Thyroid gland (tissue), 4 donors: ENCODE results near the gene PRSS38. TPM values are rescaled to one million over a fixed set of nuclear protein-coding genes. Genes with fewer than 3 reads are reported as not detected.
"Not testable (repeated sequence)": the region's sequence is repeated elsewhere in the genome, so short reads cannot be mapped to it uniquely, and the experiment has no call there.

Source experiments
- DNase-seq, 2 donors: peaks; one replicate each; pipeline ENCODE4 v3.0.0-alpha.2; 2019
- H3K27ac ChIP-seq, 3 donors: fragments of 200-600 bp; sonication (generic); 1 replicate in 2 of 3; 2 replicates in 1 of 3; pipeline ENCODE4 v1.5.1; 2016 to 2019; ENCODE audit warnings: mild to moderate bottlenecking in 1 of 3, moderate library complexity in 1 of 3
- H3K27me3 ChIP-seq: fragments of 200-600 bp; sonication (generic); one replicate; pipeline ENCODE4 v1.5.1; 2019
- H3K36me3 ChIP-seq, 2 donors: fragments of 200-600 bp; sonication (generic); one replicate each; pipeline ENCODE4 v1.5.1; 2016 to 2019
- H3K4me1 ChIP-seq, 2 donors: fragments of 200-600 bp; sonication (generic); one replicate each; pipeline ENCODE4 v1.5.1; 2017 to 2019
- H3K4me3 ChIP-seq, 3 donors: fragments of 200-600 bp; sonication (generic); replicated peaks in 1 of 3; 1 replicate in 2 of 3; 2 replicates in 1 of 3; pipeline ENCODE4 v1.5.1; 2016; ENCODE audit warnings: mild to moderate bottlenecking in 1 of 3
- H3K9me3 ChIP-seq: fragments of 200-600 bp; sonication (generic); one replicate; pipeline ENCODE4 v1.5.1; 2017
- POLR2A ChIP-seq, 2 donors: fragments of 450-650 bp; IDR thresholded peaks; one replicate each; pipeline ENCODE4 v1.6.1; 2017; ENCODE audit warnings: antibody characterized with exemption in 2 of 2, mild to moderate bottlenecking in 2 of 2, moderate library complexity in 1 of 2
- WGBS, 2 donors: methylation state at CpG; one replicate each; pipeline ENCODE4 v1.1.5; 2017; 5-methylcytosine and 5-hydroxymethylcytosine counted together
- intact Hi-C: fragments of 100-400 bp; cut with DNase I; formaldehyde crosslinking; loops from one replicate; pipeline ENCODE4 v1.15.1; 2023
- total RNA-seq, 4 donors: library from RNA; depleted of rRNA; stranded (reverse); fragments of >200 nt; gene quantifications; one replicate each; pipeline ENCODE4 v1.2.3, GENCODE V29; 2016
- TF ChIP-seq, protein P1 (sequence below), 6 experiments: fragments of 200-600 bp in 3 of 6; fragments of 450-650 bp in 3 of 6; sonication (generic) in 3 of 6; IDR thresholded peaks; one replicate each; pipeline ENCODE4 v1.5.1; 2016 to 2019; ENCODE audit warnings: antibody characterized with exemption in 6 of 6, mild to moderate bottlenecking in 2 of 6, inconsistent platforms in 1 of 6, moderate library complexity in 1 of 6

PRSS38 gene
- total RNA-seq, 4 donors from 2014 or later = not detected

DNA sequence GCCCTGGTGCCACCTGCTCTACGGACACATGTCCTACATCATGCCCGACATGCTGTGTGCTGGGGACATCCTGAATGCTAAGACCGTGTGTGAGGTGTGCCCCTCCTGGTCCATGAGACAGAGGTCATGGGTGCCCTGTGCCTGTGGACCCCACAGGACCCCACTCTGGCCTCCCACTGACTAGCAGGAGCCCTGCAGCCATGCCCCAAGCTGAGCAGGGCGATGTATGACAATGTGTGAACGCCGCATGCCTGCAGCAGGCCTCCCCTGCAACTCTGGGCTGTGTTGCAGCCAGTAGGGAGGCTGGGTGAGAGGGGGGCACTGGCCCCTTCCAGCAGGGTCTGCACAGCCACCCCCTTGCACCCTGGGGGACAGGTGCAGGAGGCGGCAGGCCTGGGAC is 30.0 kb downstream of the PRSS38 start:
- Histone ChIP-seq H3K4me1 (no peaks in the 10 kb centered on the region), H3K27ac (no peak overlapping the region), H3K9me3 (no peaks in the 10 kb centered on the region), H3K36me3 (no peaks in the 10 kb centered on the region), H3K27me3 (no peaks in the 10 kb centered on the region), H3K4me3 (no peak overlapping the region)
- WGBS, 2 donors = 93 to 95% methylated on average over 3 to 6 of the region's 7 CpGs
- TF ChIP-seq POLR2A (IDR thresholded peaks at IDR 0.05) = no peak
- TF ChIP-seq, protein P1, sequence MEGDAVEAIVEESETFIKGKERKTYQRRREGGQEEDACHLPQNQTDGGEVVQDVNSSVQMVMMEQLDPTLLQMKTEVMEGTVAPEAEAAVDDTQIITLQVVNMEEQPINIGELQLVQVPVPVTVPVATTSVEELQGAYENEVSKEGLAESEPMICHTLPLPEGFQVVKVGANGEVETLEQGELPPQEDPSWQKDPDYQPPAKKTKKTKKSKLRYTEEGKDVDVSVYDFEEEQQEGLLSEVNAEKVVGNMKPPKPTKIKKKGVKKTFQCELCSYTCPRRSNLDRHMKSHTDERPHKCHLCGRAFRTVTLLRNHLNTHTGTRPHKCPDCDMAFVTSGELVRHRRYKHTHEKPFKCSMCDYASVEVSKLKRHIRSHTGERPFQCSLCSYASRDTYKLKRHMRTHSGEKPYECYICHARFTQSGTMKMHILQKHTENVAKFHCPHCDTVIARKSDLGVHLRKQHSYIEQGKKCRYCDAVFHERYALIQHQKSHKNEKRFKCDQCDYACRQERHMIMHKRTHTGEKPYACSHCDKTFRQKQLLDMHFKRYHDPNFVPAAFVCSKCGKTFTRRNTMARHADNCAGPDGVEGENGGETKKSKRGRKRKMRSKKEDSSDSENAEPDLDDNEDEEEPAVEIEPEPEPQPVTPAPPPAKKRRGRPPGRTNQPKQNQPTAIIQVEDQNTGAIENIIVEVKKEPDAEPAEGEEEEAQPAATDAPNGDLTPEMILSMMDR (IDR thresholded peaks at IDR 0.05) = no peak
- DNase-seq = no peak
- intact Hi-C loops = no loop called here

DNA sequence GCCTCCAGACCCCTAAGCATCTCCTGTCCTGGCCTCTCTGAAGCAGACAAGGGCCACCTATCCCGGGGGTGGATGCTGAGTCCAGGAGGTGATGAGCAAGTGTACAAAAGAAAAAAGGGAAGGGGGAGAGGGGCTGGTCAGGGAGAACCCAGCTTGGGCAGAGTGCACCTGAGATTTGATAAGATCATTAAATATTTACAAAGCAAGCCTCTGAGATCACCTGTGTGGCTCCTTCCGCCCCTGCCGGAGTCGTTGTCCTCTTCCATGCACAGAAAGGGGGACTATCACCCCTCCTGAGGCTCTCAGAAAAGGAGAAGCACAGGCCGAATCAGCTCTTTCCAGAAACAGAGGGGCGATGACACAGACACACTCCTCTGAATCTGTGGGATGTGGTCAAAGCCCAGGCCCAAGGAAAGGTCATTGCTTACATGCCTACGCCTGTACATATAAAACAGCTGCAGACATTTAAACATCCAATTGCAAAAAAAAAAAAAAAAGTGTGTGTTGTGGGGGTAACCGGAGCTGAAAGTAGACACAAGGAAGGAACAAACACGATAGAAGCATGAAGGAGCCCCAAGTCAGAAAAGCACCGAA is 30.9 kb downstream of the PRSS38 start:
- no peak for DNase-seq
- TF ChIP-seq POLR2A (IDR thresholded peaks at IDR 0.05) = no peak
- TF ChIP-seq, protein P1 (IDR thresholded peaks at IDR 0.05) = no peak
- Histone ChIP-seq H3K9me3 (no peaks in the 10 kb centered on the region), H3K4me1 (no peaks in the 10 kb centered on the region), H3K4me3 (no peak overlapping the region), H3K36me3 (no peaks in the 10 kb centered on the region), H3K27me3 (no peaks in the 10 kb centered on the region), H3K27ac (no peak overlapping the region)
- WGBS, 2 donors = 53 to 60% methylated on average over 10 of the region's 10 CpGs
- intact Hi-C loops = no loop called here

DNA sequence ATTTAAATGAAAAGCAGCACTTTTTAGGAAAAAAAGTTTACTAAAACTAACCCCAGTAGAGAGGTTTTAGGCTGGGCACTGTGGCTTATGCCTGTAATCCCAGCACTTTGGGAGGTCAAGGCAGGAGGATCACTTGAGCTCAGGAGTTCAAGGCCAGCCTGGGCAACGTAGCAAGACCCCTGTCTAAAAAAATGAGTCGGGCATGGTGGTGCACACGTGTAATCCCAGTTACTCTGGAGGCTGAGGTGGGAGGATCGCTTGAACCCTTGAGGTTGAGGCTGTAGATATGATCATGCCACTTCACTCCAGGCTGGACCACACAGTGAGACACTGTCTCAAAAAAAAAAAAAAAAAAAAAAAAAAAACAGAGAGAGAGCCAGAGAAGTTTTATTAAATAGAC is 31.6 kb downstream of the PRSS38 start:
- H3K4me3 ChIP-seq, DNase-seq, intact Hi-C loops, H3K9me3 ChIP-seq, H3K27ac ChIP-seq, H3K27me3 ChIP-seq, H3K36me3 ChIP-seq, H3K4me1 ChIP-seq: not testable (repeated sequence)
- WGBS, 2 donors = 85 to 89% methylated on average over 4 of the region's 4 CpGs

DNA sequence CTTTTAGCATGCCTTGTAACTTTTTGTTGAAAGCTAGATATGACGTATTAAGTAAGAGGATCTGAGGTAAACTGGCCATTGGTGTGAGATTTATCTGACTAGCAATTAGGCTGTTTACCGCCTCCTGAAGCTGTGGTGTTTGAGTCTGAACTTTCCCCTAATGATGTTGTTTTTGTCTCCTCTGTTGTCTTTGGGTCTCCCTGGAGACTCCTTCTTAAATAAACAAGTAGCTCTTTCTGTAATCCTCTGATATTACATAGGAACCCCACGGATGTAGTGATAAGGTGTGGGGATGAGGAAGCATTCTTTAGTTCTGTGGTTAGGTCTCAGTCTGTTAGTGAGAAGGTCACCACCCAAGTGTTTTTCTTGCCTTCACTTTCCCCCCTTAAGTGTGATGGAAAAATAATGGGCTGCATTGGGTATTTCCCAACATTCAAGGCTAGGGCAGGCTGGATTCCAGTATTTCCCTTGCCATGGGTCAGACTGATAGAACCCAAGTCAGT is 33.0 kb downstream of the PRSS38 start:
- H3K4me3 ChIP-seq = no peak overlapping the region
- no peaks in the 10 kb centered on the region for H3K27me3 ChIP-seq
- no peaks in the 10 kb centered on the region for H3K9me3 ChIP-seq
- intact Hi-C loops = no loop called here
- no peak overlapping the region for H3K27ac ChIP-seq
- H3K36me3 ChIP-seq = no peaks in the 10 kb centered on the region
- TF ChIP-seq POLR2A (IDR thresholded peaks at IDR 0.05) = no peak
- TF ChIP-seq, protein P1 (IDR thresholded peaks at IDR 0.05) = no peak
- no peaks in the 10 kb centered on the region for H3K4me1 ChIP-seq
- WGBS, 2 donors = 55% methylated on average over 3 of the region's 3 CpGs
- no peak for DNase-seq

DNA sequence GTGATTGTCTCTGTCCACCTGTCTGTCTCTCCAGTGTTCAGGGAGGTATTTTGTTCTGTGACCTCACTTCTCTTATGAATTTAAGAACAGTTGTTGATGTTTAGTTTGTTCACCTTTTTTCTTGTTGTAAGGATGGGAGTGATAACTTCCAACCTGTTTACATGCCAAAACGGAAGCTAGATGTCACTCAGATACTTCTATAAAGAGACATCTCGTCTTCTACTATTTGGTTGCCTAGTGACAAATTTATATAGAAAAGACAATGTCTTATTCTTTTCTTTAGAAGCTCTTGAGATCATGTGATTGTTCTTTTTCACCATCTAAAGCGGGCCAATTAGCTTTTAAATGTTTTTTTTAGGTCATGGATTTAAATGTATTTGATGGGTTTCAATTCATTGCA is 33.8 kb downstream of the PRSS38 start:
- Histone ChIP-seq H3K4me3 (no peak overlapping the region), H3K9me3 (no peaks in the 10 kb centered on the region), H3K27me3 (no peaks in the 10 kb centered on the region), H3K4me1 (no peaks in the 10 kb centered on the region), H3K36me3 (no peaks in the 10 kb centered on the region), H3K27ac (no peak overlapping the region)
- WGBS, 2 donors = 44 to 59% methylated on average over 3 of the region's 3 CpGs
- intact Hi-C loops = no loop called here
- DNase-seq = no peak
- TF ChIP-seq POLR2A (IDR thresholded peaks at IDR 0.05) = no peak
- TF ChIP-seq, protein P1 (IDR thresholded peaks at IDR 0.05) = no peak
